HepG2 (cell line): ENCODE results near the gene CD79A. TPM values are rescaled to one million over a fixed set of nuclear protein-coding genes. Genes with fewer than 3 reads are reported as not detected.

Experiments
- ARID4A ChIP-seq: sonication (generic); formaldehyde crosslinking; IDR thresholded peaks from 2 replicates; pipeline ENCODE4 v1.5.0; 2020; ENCODE audit warnings: mild to moderate bottlenecking, missing genetic modification reagents, borderline replicate concordance
- CHCHD3 ChIP-seq: sonication (generic); formaldehyde crosslinking; IDR thresholded peaks from 2 replicates; pipeline ENCODE4 v1.8.0; 2022; ENCODE audit warnings: mild to moderate bottlenecking, missing genetic modification reagents, moderate library complexity
- EHMT2 ChIP-seq: fragments of 200-600 bp; sonication (generic); IDR thresholded peaks from 2 replicates; pipeline ENCODE4 v1.7.0; 2017; ENCODE audit warnings: antibody characterized with exemption, low read depth, low read length, borderline replicate concordance
- GRHL1 ChIP-seq: sonication (generic); formaldehyde crosslinking; conservative IDR thresholded peaks from 2 replicates; pipeline ENCODE4 v1.8.0; 2022; ENCODE audit warnings: missing genetic modification reagents
- HNRNPK ChIP-seq: fragments of 200-400 bp; formaldehyde crosslinking; IDR thresholded peaks from 2 replicates; pipeline ENCODE4 v1.6.1; 2018; ENCODE audit warnings: low read length, low read depth, moderate library complexity, mild to moderate bottlenecking; ENCODE audit not compliant: poor library complexity, severe bottlenecking
- HOMEZ ChIP-seq: IDR thresholded peaks from 2 replicates; pipeline ENCODE4 v1.6.1; 2016; ENCODE audit warnings: low read depth
- MTA3 ChIP-seq: sonication (generic); formaldehyde crosslinking; IDR thresholded peaks from 2 replicates; pipeline ENCODE4 v1.4.0; 2020; ENCODE audit warnings: missing genetic modification reagents
- RERE ChIP-seq: IDR thresholded peaks from 2 replicates; pipeline ENCODE4 v1.6.1; 2016; ENCODE audit warnings: low read depth, missing genetic modification reagents, missing compliant biosample characterization
- RORA ChIP-seq: sonication (generic); formaldehyde crosslinking; IDR thresholded peaks from 2 replicates; pipeline ENCODE4 v1.5.0; 2020; ENCODE audit warnings: mild to moderate bottlenecking, missing genetic modification reagents, moderate library complexity
- ZNF30 ChIP-seq: sonication (generic); formaldehyde crosslinking; IDR thresholded peaks from 2 replicates; pipeline ENCODE4 v1.5.0; 2020; ENCODE audit warnings: mild to moderate bottlenecking, missing genetic modification reagents
- ZNF446 ChIP-seq: sonication (generic); formaldehyde crosslinking; IDR thresholded peaks from 2 replicates; pipeline ENCODE4 v1.5.0; 2020; ENCODE audit warnings: mild to moderate bottlenecking, missing genetic modification reagents
- ZNF615 ChIP-seq: sonication (generic); formaldehyde crosslinking; IDR thresholded peaks from 2 replicates; pipeline ENCODE4 v1.5.0; 2020; ENCODE audit warnings: mild to moderate bottlenecking, missing genetic modification reagents, borderline replicate concordance
- polyA plus RNA-seq, 8 experiments: library from polyadenylated mRNA; depleted of rRNA in 3 of 8; stranded (reverse) in 7 of 8; unstranded in 1 of 8; fragments of >200 nt; fragmentation: Illumina TruSeq in 4 of 8; extraction: Trizol in 4 of 8; gene quantifications; 2 replicates each; pipeline versions ENCODE4 v1.2.1 to v1.2.3, GENCODE V29; 2011 to 2016; ENCODE audit warnings: low read depth in 4 of 8, missing spikeins in 1 of 8, mixed read lengths in 1 of 8; ENCODE audit not compliant: insufficient read depth in 1 of 8
- total RNA-seq, 5 experiments: library from RNA; depleted of rRNA; stranded (reverse); fragments of >200 nt; fragmentation: Illumina TruSeq; extraction: Trizol; gene quantifications; 2 replicates each; pipeline ENCODE4 v1.2.3, GENCODE V29; 2016; ENCODE audit warnings: low read depth in 1 of 5
- TF ChIP-seq, protein P1 (sequence below): sonication (generic); formaldehyde crosslinking; IDR thresholded peaks from 2 replicates; pipeline ENCODE4 v1.8.1; 2023; ENCODE audit warnings: missing genetic modification reagents, inconsistent platforms, borderline replicate concordance

CD79A gene
- total and polyA plus RNA-seq, 2 of the 13 experiments (the other 11 are each of a cell fraction or from before 2014, with no cell fraction given) = 0.24 to 0.33 TPM

- TF ChIP-seq ARID4A (CRISPR knock-in tag) = no peak; the same call in 1 of the 2 replicates
- TF ChIP-seq RORA (CRISPR knock-in tag) = no peak
- TF ChIP-seq EHMT2 = no peak
- TF ChIP-seq, protein P1, sequence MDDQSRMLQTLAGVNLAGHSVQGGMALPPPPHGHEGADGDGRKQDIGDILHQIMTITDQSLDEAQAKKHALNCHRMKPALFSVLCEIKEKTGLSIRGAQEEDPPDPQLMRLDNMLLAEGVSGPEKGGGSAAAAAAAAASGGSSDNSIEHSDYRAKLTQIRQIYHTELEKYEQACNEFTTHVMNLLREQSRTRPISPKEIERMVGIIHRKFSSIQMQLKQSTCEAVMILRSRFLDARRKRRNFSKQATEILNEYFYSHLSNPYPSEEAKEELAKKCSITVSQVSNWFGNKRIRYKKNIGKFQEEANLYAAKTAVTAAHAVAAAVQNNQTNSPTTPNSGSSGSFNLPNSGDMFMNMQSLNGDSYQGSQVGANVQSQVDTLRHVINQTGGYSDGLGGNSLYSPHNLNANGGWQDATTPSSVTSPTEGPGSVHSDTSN (CRISPR knock-in tag) = no peak
- peak; percentile 75; the same call in 1 of the 2 replicates for TF ChIP-seq RERE (CRISPR knock-in tag)
- no peak for TF ChIP-seq ZNF615
- no peak for TF ChIP-seq ZNF30 (CRISPR knock-in tag)
- no peak for TF ChIP-seq ZNF446 (CRISPR knock-in tag)
- peak; percentile 14 for TF ChIP-seq HNRNPK
- TF ChIP-seq CHCHD3 (CRISPR knock-in tag) = no peak
- TF ChIP-seq GRHL1 = no peak
- no peak for TF ChIP-seq MTA3 (CRISPR knock-in tag)
- TF ChIP-seq HOMEZ = peak; percentile 62; the same call in 1 of the 2 replicates
Measured at GRCh38 chr19:41904118-41904870, 27.2 kb downstream of the CD79A start (continued).
